Astrocyte of the spinal cord (primary cell): ENCODE data around the gene SPPL2C.
A peak's percentile ranks its signal among the peaks of the same experiment; 100 is the strongest.

Source experiments
- DNase-seq: peaks from one replicate; pipeline ENCODE4 v3.0.0; 2011; ENCODE audit warnings: low read depth, low spot score
- H3K4me3 ChIP-seq: 2 replicates; pipeline ENCODE4 v1.5.1; 2011; ENCODE audit warnings: low read depth, mild to moderate bottlenecking, low read length, moderate library complexity
- in situ Hi-C: cut with HindIII; loops from 2 replicates; pipeline ENCODE4 v1.10.0; 2017; ENCODE audit warnings: low sequenced_read_pairs
- TF ChIP-seq, protein P1 (sequence below): IDR thresholded peaks from 2 replicates; pipeline ENCODE4 v1.5.1; 2012; ENCODE audit warnings: low read depth, mild to moderate bottlenecking, low read length, inconsistent platforms

The SPPL2C gene

DNA sequence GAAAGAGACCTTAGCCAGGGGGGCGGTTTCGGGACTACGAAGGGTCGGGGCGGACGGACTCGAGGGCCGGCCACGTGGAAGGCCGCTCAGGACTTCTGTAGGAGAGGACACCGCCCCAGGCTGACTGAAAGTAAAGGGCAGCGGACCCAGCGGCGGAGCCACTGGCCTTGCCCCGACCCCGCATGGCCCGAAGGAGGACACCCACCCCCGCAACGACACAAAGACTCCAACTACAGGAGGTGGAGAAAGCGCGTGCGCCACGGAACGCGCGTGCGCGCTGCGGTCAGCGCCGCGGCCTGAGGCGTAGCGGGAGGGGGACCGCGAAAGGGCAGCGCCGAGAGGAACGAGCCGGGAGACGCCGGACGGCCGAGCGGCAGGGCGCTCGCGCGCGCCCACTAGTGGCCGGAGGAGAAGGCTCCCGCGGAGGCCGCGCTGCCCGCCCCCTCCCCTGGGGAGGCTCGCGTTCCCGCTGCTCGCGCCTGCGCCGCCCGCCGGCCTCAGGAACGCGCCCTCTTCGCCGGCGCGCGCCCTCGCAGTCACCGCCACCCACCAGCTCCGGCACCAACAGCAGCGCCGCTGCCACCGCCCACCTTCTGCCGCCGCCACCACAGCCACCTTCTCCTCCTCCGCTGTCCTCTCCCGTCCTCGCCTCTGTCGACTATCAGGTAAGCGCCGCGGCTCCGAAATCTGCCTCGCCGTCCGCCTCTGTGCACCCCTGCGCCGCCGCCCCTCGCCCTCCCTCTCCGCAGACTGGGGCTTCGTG lies 49.5 kb downstream of the SPPL2C start, which contains the start of gene MAPT:
Gene MAPT, plus strand, starts transcription at position 533 of the 763 bp plus-strand sequence. CDS start 67,784 bp downstream, outside the sequence.
- peak within 1 kb of the TSS; percentile 51 for H3K4me3 ChIP-seq
- in situ Hi-C loops = no loop called here
- TF ChIP-seq, protein P1, sequence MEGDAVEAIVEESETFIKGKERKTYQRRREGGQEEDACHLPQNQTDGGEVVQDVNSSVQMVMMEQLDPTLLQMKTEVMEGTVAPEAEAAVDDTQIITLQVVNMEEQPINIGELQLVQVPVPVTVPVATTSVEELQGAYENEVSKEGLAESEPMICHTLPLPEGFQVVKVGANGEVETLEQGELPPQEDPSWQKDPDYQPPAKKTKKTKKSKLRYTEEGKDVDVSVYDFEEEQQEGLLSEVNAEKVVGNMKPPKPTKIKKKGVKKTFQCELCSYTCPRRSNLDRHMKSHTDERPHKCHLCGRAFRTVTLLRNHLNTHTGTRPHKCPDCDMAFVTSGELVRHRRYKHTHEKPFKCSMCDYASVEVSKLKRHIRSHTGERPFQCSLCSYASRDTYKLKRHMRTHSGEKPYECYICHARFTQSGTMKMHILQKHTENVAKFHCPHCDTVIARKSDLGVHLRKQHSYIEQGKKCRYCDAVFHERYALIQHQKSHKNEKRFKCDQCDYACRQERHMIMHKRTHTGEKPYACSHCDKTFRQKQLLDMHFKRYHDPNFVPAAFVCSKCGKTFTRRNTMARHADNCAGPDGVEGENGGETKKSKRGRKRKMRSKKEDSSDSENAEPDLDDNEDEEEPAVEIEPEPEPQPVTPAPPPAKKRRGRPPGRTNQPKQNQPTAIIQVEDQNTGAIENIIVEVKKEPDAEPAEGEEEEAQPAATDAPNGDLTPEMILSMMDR = peak; percentile 77
- peak; percentile 89 for DNase-seq

DNA sequence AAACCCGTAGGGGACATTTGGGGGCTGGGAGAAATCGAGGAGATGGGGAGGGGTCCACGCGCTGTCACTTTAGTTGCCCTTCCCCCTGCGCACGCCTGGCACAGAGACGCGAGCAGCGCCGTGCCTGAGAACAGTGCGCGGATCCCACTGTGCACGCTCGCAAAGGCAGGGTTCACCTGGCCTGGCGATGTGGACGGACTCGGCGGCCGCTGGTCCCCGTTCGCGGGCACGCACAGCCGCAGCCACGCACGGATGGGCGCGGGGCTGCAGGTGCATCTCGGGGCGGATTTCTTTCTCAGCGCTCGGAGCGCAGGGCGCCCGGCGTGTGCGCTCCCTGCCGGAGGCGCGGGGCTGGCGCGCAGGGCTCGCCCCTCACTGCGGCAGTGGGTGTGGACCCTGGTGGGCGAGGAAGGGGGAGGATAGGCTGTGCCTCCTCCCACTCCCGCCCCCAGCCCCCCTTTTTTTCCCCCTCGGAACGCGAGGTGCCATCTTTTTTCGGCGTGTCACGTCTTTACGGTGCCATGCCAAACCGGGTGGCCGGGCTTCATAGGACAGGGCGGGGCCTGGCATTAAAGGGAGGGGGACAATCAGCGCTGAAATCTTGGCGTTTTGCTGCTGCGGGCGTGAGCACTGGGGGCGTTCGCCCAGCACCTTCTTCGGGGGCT lies 50.8 kb downstream of the SPPL2C start:
- TF ChIP-seq, protein P1 = peak; percentile 1
- H3K4me3 ChIP-seq = peak overlapping the region; percentile 51
- peak; percentile 18 for DNase-seq
- in situ Hi-C loops = no loop called here

DNA sequence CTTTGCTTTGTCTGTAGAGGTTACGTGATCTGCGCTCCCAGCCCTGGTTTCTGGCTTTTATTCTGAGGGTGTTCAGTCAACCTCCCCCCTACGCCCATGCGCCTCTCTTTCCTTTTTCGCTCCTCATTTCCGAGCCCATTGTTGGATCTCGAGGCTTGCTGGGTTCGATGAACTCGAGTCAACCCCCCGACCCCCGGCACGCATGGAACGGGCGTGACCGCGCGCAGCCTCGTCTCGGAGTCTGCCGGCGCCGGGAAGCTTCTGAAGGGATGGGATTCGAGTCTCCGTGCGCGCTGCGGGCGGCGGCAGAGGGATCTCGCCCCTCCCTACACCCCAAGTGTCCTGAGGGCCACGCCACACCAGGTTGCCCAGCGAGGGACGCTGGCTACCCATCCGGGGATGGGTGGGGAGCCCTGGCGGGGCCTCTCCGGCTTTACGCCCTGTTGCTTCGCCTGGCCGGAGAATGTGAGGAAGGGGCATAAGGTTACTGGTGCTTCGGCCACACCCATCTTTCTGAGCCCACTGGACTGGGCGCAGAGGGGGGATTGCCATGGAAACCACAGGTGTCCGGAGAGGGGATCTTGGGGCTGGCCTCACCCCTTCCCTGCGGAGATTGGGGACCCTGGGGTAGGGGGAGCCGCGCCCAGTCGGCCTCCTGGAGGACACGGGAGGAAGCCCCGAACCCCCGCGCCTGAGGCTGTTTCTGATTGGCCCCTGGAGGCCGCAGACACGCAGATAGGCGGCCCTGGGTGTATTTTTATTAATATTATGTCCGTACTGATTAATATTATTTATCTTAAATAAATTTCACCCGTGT lies 51.5 kb downstream of the SPPL2C start:
- TF ChIP-seq, protein P1 = no peak
- H3K4me3 ChIP-seq = no peak overlapping the region
- DNase-seq = peak; percentile 19
- in situ Hi-C loops = no loop called here
